ENCODE data around the gene CACHD1.
"Not testable (repeated sequence)": the region's sequence is repeated elsewhere in the genome, so short reads cannot be mapped to it uniquely, and the experiment has no call there.

The CACHD1 gene

GRCh38 chr1:64696879-64697278 is 226.9 kb downstream of the CACHD1 start:
- DNase-seq (ENCODE audit: low read depth in 2 of 2) = no peak

GRCh38 chr1:64699327-64699726 is 229.4 kb downstream of the CACHD1 start:
- DNase-seq (ENCODE audit: low read depth in 2 of 2) = no peak

DNA sequence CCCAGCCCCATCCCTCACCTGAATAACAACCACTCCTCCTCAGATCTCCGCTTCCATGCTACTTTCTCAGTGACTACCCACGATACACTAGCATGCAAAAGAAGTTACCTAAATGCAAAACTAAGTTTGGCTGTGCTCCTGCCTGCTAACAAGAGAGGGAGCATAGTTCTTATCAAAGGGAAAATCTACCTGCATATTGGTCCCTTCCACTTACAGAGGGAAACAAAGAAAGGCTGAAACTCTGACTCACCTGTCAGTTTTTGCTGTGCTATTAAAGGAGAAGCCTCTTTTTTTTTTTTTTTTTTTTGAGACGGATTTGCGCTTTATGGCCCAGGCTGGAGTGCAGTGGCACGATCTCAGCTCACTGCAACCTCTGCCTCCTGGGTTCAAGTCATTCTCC is 231.1 kb downstream of the CACHD1 start:
- DNase-seq (ENCODE audit: low read depth in 2 of 2) = no peak

DNA sequence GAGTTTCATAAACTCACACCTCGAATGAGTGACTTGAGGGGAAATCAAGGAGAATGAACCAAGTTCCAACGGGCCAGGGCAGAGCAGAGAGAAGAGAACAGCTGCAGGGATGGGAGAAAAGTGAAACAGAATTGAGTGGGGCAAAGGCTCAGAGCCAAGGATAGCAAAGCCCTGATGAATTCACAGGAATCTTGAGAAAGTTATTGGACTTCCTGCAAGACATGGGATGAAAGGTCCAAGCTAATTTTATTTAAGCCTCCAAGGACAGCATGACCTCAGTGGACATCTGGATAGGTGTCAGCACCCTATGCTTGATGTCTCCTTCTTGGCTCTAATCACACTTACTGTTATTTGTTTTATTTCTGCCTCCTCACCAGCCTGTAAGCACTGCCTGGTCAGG is 232.0 kb downstream of the CACHD1 start:
- DNase-seq (ENCODE audit: low read depth in 2 of 2) = no peak

GRCh38 chr1:64702670-64703069 is 232.7 kb downstream of the CACHD1 start:
- DNase-seq (ENCODE audit: low read depth in 2 of 2) = not testable (repeated sequence)

DNA sequence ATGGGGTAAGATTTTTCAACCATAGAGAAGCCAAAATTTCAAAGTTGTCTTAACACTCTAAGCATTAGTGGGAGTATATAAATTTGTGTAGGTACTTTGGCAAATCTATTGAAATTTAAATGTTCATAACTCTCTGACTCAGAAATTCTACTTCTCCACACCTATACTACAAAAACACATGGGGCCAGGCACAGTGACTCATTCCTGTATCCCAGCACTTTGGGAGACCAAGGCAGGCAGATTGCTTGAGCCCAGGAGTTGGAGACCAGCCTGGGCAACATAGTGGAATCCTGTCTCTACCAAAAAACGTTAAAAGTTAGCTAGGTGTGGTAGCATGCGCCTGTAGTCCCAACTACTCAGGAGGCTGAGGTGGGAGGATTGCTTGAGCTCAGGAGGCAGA is 233.7 kb downstream of the CACHD1 start:
- no peak for DNase-seq (ENCODE audit: low read depth in 2 of 2)

GRCh38 chr1:64705591-64705990 is 235.7 kb downstream of the CACHD1 start:
- no peak for DNase-seq (ENCODE audit: low read depth in 2 of 2)

DNA sequence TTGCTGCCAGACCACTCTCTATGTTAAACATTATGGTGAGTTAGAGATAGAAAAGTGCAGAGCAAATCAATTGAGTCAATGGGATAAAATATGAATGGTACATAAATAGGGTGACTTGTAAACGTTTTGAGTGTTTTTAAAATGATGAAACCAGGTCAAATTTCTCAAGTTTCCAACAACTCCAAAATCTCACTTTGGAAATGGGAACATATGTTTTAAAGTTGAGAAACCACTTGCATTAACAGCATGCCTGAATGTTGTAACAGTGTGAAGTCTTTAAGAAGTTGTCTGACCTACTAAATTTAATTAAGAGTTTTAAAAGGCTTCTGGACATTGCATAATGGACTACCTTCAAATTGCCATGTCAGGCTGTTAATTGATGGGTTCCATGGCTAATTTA is 241.3 kb downstream of the CACHD1 start:
- DNase-seq (ENCODE audit: low read depth in 2 of 2) = no peak

DNA sequence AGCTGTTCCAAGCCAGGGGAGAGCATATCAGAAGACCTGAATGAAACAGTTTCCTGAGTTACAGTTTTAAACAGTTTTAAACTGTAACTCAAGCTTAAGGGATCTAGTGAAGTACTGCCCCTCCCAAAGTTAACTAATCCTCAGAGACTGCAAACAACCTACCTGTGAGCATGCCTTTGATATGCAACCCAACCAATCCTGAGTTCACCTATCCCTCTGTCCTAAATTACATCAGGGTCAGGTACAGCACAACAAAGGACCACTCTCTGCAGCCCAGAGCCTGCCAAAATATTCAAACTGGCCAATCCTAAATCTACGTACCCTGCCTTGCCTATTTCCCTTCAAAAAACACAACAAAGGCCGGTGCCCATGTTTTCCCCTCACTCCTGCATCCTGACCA is 242.1 kb downstream of the CACHD1 start:
- no peak for DNase-seq (ENCODE audit: low read depth in 2 of 2)

DNA sequence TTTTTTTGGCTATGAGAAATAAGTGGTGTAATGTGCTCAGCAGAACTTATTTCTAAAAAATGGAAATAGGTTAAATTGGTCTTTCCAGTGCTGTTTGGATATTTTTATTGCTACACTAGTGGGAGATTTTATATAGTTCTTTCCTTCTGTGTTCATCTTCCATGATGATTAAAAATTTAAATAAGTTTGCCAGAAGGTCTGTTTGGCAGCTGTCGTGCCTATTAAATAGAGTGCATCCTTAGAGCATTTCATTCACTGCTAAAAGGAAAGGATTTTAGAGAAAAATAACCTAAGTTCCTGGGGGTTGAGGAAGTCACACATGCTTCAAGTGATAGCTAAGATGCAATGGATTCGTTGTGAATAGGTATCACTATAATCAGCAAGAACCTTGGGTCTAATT is 245.3 kb downstream of the CACHD1 start:
- no peak for DNase-seq (ENCODE audit: low read depth in 2 of 2)

DNA sequence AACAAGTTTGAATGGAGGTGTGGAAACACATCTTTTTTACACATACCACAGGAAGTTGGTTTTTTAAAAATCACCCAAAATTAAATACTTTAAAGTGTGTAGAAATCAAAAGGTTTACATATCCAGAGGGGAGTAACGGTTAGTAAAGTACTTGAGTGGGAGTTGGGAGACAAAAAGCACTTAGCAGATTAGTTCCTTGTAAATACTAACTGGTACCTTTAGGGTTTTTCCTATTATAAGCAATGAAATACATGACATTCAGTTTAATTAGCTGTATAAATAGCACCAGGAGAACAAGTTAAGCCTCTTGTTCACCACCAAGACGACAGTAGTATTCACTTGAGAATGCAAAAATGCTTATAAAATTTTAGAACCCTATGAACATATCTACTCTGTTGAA is 251.2 kb downstream of the CACHD1 start:
- no peak for DNase-seq (ENCODE audit: low read depth in 2 of 2)

DNA sequence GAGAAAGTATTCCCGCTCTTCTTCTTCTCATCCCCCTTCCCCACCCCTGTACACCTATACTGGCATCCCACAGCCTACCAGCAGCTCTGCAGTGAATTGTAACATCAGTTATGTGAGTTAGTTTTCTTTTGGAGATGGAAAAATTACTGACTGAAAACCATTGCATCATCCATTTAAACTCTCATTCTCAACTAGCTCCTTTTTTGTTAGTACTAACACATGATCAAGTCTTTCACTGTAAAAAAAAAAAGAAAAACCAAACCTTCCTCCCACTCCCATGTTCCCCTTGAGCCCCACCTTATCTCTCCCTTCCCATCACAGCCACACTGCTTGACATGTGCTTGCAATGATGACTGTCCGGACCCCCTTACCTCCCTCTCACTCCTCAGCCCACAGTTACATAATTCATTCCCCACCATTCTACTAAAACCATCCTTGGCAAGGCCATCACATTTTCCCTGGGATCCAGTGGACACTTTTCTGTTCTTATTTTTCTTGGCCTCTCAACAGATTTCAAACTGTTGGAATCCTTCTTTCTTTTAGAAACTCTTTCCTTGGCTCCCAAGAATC is 251.7 kb downstream of the CACHD1 start:
- no peak for DNase-seq (ENCODE audit: low read depth in 2 of 2)

GRCh38 chr1:64727861-64728260 is 257.9 kb downstream of the CACHD1 start:
- DNase-seq (ENCODE audit: low read depth in 2 of 2) = no peak

DNA sequence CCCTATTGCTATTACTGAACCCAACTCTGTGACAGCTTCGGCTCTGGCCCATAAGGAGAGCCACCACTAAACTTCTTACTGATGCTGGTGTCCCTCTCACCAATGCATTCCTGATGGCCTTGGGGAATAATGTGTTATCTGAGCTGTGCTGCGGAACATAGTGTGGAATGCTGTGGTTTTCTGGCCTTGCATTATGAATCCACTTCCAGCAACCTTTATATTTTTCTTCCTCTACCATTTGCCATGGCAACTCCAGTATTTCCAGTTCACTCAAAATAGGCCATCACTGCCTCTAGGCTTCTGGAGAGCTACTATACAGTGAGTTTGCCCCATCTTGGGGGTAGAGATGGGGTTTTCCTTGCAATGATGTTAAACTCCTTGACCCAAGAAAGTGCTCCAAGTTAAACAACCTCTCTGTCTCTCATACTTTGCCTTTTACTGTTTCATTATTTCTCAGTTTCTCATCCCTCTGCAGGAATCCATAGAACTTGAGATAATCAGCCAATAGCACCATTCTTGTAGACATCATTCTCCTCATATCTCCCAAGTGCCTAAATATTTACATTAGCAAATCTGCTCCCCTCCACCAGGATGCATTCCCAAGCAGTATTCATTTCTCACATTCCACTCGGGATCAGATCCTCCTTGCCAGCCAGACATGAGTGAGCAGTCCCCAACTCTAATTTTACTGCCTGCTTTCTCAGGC is 263.8 kb downstream of the CACHD1 start:
- no peak for DNase-seq (ENCODE audit: low read depth in 2 of 2)

DNA sequence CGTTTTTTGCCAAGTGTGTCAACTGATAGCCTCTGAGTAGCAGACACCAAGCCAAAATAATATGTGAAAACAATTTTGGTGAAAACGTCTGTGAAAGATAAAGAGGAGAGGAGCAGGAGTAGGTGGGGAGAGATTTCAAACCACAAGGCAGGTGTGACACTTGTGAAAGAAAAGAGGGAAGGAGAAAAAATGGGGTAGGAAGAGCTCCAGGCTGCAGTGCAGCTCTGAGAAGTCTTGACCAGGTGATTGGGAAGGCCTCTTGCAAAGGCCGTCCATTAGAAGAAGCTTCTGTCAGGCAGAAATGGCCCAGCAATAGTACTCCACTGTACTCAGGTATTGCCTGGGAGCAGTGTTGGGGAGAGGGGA is 264.3 kb downstream of the CACHD1 start:
- DNase-seq (ENCODE audit: low read depth in 2 of 2) = no peak

GRCh38 chr1:64740687-64741086 is 270.8 kb downstream of the CACHD1 start:
- DNase-seq (ENCODE audit: low read depth in 2 of 2) = not testable (repeated sequence)

Data from fibroblast of skin of left quadriceps (primary cell).